NK-92 (cell line): ENCODE measurements around the gene PPARA.
"Not testable (repeated sequence)": the region's sequence is repeated elsewhere in the genome, so short reads cannot be mapped to it uniquely, and the experiment has no call there.

Experiments
- DNase-seq: peaks from one replicate; lab custom pipeline; 2025; ENCODE audit not compliant: unreplicated experiment; lab: John Stamatoyannopoulos, UW

Gene PPARA

GRCh38 chr22:46240506-46240905 lies 90.2 kb downstream of the PPARA start:
- DNase-seq: no peak

- no peak for DNase-seq
These were observed 90.6 kb downstream of the PPARA start for GRCh38 chr22:46240907-46241306.

- no peak for DNase-seq
These were observed 91.2 kb downstream of the PPARA start for GRCh38 chr22:46241396-46242007.

GRCh38 chr22:46242076-46242475 lies 91.8 kb downstream of the PPARA start:
- no peak for DNase-seq

- DNase-seq: no peak
These were observed 94.4 kb downstream of the PPARA start for GRCh38 chr22:46244771-46245170.

GRCh38 chr22:46245511-46245910 lies 95.2 kb downstream of the PPARA start:
- no peak for DNase-seq

- no peak for DNase-seq
These were observed 95.9 kb downstream of the PPARA start for GRCh38 chr22:46246178-46246577.

- no peak for DNase-seq
These were observed 97.2 kb downstream of the PPARA start for GRCh38 chr22:46247443-46247975.

- DNase-seq: no peak
These were observed 99.9 kb downstream of the PPARA start, which contains the start of gene CDPF1 for GRCh38 chr22:46250035-46250782. Gene CDPF1, minus strand, starts transcription at chr22:46250293. Its CDS starts 2,009 bp downstream, at chr22:46248284.

- no peak for DNase-seq
These were observed 100.4 kb downstream of the PPARA start for GRCh38 chr22:46250783-46251125.

- no peak for DNase-seq
These were observed 100.9 kb downstream of the PPARA start for GRCh38 chr22:46251266-46251665.

GRCh38 chr22:46251816-46252380 lies 101.6 kb downstream of the PPARA start:
- DNase-seq: no peak

- no peak for DNase-seq
These were observed 106.1 kb downstream of the PPARA start for GRCh38 chr22:46256358-46256958.

- no peak for DNase-seq
These were observed 109.0 kb downstream of the PPARA start for GRCh38 chr22:46259374-46259773.

GRCh38 chr22:46260038-46260437 lies 109.7 kb downstream of the PPARA start:
- DNase-seq: no peak

- no peak for DNase-seq
These were observed 112.3 kb downstream of the PPARA start for GRCh38 chr22:46262449-46263215.

- no peak for DNase-seq
These were observed 112.9 kb downstream of the PPARA start, which contains the start of gene PKDREJ for GRCh38 chr22:46263216-46263590. Gene PKDREJ, minus strand, starts transcription at chr22:46263343. Its CDS starts 21 bp downstream, at chr22:46263322.

GRCh38 chr22:46264520-46264919 lies 114.2 kb downstream of the PPARA start:
- not testable (repeated sequence) for DNase-seq

- not testable (repeated sequence) for DNase-seq
These were observed 115.3 kb downstream of the PPARA start for GRCh38 chr22:46265627-46266026.

- no peak for DNase-seq
These were observed 117.3 kb downstream of the PPARA start, which contains the start of gene TTC38 for GRCh38 chr22:46267431-46268279. Gene TTC38, plus strand, starts transcription at chr22:46268008. Its CDS starts 32 bp downstream, at chr22:46268040.
